ENCODE results near the gene CLIC3.

The CLIC3 gene

DNA sequence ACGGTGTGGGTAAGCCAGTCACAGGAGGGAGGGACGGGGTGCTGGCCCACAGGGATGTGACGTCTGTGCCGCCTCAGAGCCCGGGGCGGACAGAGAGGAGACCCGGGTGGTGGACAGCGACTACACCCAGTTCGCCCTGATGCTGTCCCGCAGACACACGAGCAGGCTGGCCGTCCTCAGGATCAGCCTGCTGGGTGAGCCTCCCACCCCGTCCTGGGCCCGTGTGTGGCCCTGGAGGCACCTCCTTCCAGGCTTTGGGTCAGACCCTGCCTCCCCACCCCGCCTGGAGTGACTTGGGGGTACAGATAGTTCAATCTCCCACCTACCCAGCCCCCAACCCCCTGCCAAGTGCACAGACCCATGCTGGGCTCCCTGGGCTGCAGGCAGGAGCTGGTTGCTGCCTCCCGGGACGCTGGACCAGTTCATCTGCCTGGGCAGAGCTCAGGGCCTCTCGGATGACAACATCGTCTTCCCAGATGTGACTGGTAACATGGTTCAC is 42.5 kb downstream of the CLIC3 start:
- H3K4me2 ChIP-seq (ENCODE audit: low read length): no peak overlapping the region

DNA sequence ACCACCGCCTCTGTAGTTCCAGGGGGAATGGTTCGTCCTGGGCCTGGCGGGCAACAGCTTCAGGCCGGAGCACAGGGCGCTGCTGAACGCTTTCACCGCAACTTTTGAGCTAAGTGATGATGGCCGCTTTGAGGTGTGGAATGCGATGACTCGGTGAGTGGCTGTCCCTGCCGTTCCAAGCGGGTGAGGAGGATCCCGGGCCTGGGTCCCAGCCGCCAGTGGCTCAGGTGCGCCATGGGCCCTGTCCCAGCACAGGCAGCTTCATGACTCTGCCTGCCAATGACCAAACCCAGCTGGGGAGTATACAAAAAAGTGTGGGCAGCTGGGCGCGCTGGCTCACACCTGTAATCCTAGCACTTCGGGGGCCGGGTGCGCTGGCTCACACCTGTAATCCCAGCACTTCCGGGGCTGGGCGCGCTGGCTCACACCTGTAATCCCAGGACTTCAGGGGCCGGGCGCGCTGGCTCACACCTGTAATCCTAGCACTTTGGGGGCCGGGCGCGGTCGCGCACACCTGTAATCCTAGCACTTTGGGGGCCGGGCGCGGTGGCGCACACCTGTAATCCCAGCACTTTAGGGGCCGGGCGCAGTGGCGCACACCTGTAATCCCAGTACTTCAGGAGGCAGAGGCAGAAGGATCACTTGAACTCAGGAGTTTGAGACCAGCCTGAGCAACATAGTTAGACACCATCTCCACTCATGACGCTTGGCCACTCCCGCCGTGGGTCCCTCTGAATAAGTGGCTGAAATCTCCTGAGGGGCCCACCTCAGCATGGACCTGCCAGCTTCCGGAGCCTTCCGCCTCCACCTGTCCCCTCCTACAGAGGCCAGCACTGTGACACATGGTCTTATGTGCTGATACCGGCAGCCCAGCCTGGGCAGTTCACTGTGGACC is 43.2 kb downstream of the CLIC3 start:
- H3K4me2 ChIP-seq (ENCODE audit: low read length): no peak overlapping the region

More for the DNA sequence above, 42.5 kb downstream of the CLIC3 start:
- H2AFZ ChIP-seq (ENCODE audit: low read depth, low read length): no peak overlapping the region
- no peaks in the 10 kb centered on the region for H3K79me2 ChIP-seq (ENCODE audit: low read length)
- no peak overlapping the region for H3K4me3 ChIP-seq (ENCODE audit: low read length)
- peaks cover 10% of the 10 kb centered on the region for H3K4me1 ChIP-seq (ENCODE audit: low read length)
- H3K36me3 ChIP-seq (replicated peaks; ENCODE audit: low read depth, low read length): no peaks in the 10 kb centered on the region
- H3K27ac ChIP-seq (ENCODE audit: low read length): no peak overlapping the region
- H3K9ac ChIP-seq (ENCODE audit: low read length): no peak overlapping the region
- no peaks in the 10 kb centered on the region; the same call in 1 of the 2 replicates for H3K27me3 ChIP-seq (ENCODE audit: low read depth, low read length)
- no peaks in the 10 kb centered on the region for H4K20me1 ChIP-seq (ENCODE audit: insufficient read depth, low read length)
- no peak for TF ChIP-seq EZH2phosphoT487 (IDR thresholded peaks at IDR 0.05; ENCODE audit: low read depth)
- TF ChIP-seq, protein P1, sequence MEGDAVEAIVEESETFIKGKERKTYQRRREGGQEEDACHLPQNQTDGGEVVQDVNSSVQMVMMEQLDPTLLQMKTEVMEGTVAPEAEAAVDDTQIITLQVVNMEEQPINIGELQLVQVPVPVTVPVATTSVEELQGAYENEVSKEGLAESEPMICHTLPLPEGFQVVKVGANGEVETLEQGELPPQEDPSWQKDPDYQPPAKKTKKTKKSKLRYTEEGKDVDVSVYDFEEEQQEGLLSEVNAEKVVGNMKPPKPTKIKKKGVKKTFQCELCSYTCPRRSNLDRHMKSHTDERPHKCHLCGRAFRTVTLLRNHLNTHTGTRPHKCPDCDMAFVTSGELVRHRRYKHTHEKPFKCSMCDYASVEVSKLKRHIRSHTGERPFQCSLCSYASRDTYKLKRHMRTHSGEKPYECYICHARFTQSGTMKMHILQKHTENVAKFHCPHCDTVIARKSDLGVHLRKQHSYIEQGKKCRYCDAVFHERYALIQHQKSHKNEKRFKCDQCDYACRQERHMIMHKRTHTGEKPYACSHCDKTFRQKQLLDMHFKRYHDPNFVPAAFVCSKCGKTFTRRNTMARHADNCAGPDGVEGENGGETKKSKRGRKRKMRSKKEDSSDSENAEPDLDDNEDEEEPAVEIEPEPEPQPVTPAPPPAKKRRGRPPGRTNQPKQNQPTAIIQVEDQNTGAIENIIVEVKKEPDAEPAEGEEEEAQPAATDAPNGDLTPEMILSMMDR (IDR thresholded peaks at IDR 0.05; ENCODE audit: low read depth, low read length): no peak
- no peaks in the 10 kb centered on the region for H3K9me3 ChIP-seq (ENCODE audit: insufficient read depth, low read length)

DNA sequence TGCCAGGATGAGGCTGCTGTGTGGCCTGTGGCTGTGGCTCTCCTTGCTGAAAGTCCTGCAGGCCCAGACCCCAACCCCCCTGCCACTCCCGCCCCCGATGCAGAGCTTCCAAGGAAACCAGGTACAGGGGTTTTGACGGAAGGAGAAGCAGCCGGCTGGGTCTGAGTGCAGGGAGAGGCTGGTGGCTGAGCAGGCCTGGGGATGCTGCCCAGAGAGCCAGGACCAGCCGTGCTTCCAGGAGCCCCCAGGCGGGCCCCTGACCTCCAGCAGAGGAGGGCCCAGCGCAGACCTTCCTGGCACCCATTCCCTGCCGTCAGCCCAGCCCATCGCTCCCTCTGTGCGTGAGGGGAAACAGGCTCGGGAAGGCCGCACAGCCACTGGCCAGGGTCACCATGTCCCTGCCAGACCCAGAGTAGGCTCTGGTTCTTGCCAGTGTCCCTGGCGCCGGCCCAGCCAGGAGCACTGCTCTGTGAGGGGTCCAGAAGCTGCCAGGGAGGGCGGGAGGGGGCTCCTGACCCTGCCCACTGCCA is 44.0 kb downstream of the CLIC3 start:
- H3K4me3 ChIP-seq (ENCODE audit: low read length): no peak overlapping the region
- no peaks in the 10 kb centered on the region for H3K36me3 ChIP-seq (replicated peaks; ENCODE audit: low read depth, low read length)
- H3K27ac ChIP-seq (ENCODE audit: low read length): no peak overlapping the region
- H4K20me1 ChIP-seq (ENCODE audit: insufficient read depth, low read length): no peaks in the 10 kb centered on the region
- no peak overlapping the region for H2AFZ ChIP-seq (ENCODE audit: low read depth, low read length)
- H3K79me2 ChIP-seq (ENCODE audit: low read length): no peaks in the 10 kb centered on the region
- peaks cover 20% of the 10 kb centered on the region for H3K4me1 ChIP-seq (ENCODE audit: low read length)
- no peak for TF ChIP-seq EZH2phosphoT487 (IDR thresholded peaks at IDR 0.05; ENCODE audit: low read depth)
- TF ChIP-seq, protein P1 (IDR thresholded peaks at IDR 0.05; ENCODE audit: low read depth, low read length): no peak
- no peak overlapping the region for H3K4me2 ChIP-seq (ENCODE audit: low read length)
- H3K27me3 ChIP-seq (ENCODE audit: low read depth, low read length): no peaks in the 10 kb centered on the region; the same call in 1 of the 2 replicates
- no peaks in the 10 kb centered on the region for H3K9me3 ChIP-seq (ENCODE audit: insufficient read depth, low read length)
- no peak overlapping the region for H3K9ac ChIP-seq (ENCODE audit: low read length)

More for the DNA sequence above, 43.2 kb downstream of the CLIC3 start:
- Histone ChIP-seq H3K27ac (ENCODE audit: low read length) (no peak overlapping the region), H3K36me3 (replicated peaks; ENCODE audit: low read depth, low read length) (no peaks in the 10 kb centered on the region), H3K9ac (ENCODE audit: low read length) (no peak overlapping the region), H3K4me3 (ENCODE audit: low read length) (no peak overlapping the region), H3K79me2 (ENCODE audit: low read length) (no peaks in the 10 kb centered on the region), H2AFZ (ENCODE audit: low read depth, low read length) (no peak overlapping the region), H3K27me3 (ENCODE audit: low read depth, low read length) (no peaks in the 10 kb centered on the region; the same call in 1 of the 2 replicates), H3K4me1 (ENCODE audit: low read length) (peaks cover 13% of the 10 kb centered on the region), H4K20me1 (ENCODE audit: insufficient read depth, low read length) (no peaks in the 10 kb centered on the region), H3K9me3 (ENCODE audit: insufficient read depth, low read length) (no peaks in the 10 kb centered on the region)
- TF ChIP-seq, protein P1 (IDR thresholded peaks at IDR 0.05; ENCODE audit: low read depth, low read length): no peak
- TF ChIP-seq EZH2phosphoT487 (IDR thresholded peaks at IDR 0.05; ENCODE audit: low read depth): no peak
